ENCODE measurements around the gene SAPCD1.
"Not testable (repeated sequence)": the region's sequence is repeated elsewhere in the genome, so short reads cannot be mapped to it uniquely, and the experiment has no call there.

SAPCD1 gene

DNA sequence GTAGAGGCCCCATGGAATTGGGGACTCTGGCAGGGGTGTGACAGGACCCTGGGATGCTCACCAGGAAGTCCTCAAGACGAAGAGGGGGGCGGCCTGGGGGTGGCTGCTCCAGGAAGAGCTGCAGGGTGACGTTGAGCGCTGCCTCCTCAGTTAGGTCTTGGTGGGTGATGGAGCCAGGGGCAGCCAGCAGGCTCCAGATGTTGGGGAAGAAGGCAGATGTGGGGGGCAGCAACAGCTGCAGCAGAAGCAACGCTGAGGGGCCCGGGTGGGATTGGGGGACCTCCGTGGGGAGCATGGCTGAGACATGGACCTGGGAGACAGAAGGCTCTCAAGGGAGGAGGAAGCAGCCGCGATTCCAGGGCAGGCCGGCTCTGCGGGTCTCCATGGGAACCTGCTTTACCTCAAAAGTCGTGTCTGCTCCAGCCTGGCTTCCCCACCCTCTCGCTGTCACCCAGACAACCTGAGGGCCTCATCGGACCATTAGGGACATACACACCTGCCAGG is 14.1 kb downstream of the SAPCD1 start:
- DNase-seq (ENCODE audit: extremely low read depth in 1 of 2, low read depth in 1 of 2): no peak

DNA sequence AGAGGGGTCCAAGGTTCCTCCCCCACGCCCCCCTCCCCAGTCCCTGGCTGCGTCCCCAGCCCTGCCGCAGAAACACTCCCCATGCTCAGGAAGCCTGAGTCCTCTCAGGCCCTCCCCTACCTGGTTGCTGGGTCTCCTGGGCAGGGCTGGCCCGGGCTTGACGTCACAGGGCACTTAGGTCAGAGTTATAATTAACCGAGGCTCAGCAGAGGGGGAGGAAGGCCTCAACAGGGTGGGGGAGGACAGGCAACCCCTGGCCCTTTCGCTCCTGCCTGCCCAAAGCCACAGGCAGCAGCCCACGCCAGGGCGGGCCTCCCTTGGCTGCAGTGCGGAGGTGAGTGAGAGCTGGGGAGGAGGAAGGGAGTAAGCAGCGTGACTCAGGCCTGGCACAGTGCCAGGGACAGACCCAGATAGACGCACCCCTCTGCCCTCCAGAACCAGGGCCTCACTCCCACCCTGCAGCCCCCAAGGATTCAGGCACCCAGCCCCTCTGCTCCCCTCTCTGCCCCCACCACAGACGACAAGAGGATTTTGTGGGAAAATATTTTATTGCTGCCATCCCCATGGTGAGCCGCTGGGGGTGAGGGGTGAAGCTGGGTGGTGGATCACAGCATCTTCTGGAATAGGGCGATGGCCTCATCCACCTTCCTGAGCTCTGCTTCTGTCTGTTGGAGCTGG is 14.7 kb downstream of the SAPCD1 start, which contains the start of gene VWA7:
Gene VWA7, minus strand, starts transcription at position 340 of the 678 bp plus-strand sequence. CDS start 549 bp downstream, outside the sequence.
- peak; percentile 39 to 56 for DNase-seq (ENCODE audit: extremely low read depth in 1 of 2, low read depth in 1 of 2)

DNA sequence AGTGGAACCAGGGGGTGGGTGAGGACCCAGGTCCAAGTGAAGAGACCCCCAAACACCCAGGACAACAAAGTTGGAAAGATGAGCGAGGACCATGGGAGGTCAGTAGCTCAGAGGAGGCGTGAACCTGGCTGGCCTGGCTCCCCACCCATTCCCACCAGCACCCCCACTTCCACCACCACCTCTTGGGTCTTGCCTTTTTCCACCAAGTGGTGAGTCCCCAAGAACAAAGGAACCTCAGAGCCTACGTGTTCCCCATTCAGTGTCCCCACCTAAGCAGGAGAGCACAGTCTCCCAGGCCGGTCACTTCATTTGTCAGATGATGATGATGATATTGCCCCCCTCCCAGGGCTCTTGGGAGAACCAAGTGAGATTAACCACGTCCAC is 15.2 kb downstream of the SAPCD1 start:
- DNase-seq (ENCODE audit: extremely low read depth in 1 of 2, low read depth in 1 of 2): no peak

DNA sequence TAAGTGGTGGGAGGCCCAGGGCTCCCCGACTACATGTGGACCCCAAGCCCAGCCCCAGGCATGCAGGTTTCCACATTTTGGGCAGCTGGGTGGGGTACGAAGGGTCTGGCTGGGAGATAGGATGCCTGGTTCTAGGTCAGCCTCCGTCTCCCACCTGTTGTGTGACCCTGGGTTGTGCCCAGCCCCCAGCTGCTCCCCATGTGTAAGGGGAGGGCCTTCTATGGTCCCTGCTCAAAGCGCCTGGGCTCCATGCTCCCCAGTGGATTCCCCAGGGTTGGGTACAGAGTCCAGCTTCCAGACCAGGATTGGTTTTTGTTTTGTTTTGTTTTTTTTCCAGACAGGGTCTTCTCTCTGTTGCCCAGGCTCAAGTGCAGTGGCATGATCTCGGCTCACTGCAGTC is 15.7 kb downstream of the SAPCD1 start:
- DNase-seq (ENCODE audit: extremely low read depth in 1 of 2, low read depth in 1 of 2): no peak

DNA sequence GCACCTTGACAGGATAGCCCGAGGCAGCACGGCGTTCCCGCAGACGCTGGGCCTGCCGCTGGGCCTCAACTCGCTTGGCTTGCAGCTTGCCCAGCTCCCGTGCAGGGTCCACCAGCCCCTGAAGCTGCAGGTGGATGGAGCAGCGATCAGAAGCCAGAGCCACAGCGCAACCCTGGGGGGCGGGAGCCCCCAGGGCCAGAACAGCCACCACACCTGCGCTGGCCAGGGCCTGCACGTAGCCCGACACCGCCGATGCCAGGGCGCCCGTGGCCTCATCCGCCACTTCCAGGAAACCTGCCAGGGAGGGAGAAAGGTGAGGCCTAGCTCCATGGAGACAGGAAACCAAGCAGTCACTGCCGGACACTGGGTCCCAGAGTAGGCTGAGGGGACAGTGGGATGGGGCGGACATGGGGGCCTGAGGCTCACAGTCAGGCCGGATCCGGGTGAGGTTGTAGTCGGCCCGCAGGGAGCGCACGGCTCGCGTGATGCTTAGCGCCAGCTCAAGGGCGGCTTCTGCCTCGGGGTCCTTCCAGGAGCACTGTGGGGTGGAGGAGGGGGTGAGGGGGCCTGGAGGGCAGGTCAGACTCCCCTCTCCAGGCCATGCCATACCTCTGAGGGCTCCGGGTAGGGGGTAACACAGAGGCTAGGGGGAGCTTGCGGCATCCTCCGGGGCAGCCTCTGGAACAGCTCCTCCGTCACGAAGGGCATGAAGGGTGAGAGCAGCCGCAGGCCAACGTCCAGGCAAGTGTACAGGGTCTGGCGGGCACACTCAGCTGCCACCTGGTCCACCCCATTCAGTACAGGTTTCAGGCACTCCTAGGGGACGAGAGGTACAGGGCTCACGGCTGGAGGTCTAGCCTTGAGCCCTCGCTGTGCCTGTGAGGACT is 16.8 kb downstream of the SAPCD1 start:
- DNase-seq (ENCODE audit: extremely low read depth in 1 of 2, low read depth in 1 of 2): no peak

DNA sequence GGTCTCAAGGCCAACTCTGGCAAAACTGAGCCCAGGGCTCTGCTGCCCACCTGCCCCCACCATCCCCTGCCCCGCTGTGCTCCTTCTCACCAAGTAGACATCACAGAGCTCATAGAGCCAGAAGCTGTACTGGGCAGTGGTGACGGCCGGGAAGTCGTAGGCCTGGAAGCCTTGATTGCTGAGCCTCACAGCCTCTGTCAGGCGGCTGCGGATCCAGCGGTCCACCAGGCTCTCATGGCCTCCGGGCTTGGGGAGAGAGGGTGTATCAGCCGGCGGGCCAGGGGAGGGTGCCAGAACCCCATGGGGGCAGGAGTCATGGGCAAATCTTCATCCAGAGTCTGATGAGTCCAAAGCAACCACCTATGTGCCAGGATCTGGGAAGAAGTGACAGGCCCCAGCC is 17.5 kb downstream of the SAPCD1 start:
- DNase-seq (ENCODE audit: extremely low read depth in 1 of 2, low read depth in 1 of 2): no peak

DNA sequence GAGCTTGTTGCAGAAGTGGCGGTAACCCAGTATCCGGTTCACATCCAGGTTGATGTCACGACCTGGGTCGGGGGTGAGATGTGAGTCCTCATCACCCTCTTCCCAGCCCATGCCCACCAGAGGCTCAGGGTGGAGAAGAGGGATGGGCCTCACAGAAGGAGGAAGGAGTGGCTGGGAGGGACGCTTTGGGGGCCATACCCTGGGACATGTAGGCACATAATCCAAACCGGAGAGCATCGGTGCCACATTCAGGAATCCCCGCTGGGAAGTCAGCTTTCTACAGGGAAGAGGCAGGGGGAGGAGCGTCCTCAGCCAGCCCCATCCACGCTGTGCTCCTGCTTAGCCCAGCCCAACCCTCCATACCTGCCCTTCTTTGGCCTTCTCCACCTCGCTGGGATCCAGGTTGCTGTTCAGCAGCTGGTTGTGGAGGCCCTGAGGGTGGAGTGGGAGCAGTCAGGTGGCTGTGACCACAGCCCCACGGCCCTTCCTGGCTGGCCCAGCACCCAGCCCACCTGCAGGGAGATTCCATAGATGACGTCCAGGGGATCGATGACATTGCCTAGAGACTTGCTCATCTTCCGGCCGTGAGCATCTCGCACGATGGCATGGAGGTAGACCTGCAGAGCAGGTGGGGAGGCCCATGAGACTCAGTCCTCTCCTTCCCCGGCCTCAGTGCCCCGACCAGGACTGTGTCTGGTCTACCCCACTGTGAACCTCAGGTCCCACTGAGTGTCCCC is 18.2 kb downstream of the SAPCD1 start:
- no peak for DNase-seq (ENCODE audit: extremely low read depth in 1 of 2, low read depth in 1 of 2)

DNA sequence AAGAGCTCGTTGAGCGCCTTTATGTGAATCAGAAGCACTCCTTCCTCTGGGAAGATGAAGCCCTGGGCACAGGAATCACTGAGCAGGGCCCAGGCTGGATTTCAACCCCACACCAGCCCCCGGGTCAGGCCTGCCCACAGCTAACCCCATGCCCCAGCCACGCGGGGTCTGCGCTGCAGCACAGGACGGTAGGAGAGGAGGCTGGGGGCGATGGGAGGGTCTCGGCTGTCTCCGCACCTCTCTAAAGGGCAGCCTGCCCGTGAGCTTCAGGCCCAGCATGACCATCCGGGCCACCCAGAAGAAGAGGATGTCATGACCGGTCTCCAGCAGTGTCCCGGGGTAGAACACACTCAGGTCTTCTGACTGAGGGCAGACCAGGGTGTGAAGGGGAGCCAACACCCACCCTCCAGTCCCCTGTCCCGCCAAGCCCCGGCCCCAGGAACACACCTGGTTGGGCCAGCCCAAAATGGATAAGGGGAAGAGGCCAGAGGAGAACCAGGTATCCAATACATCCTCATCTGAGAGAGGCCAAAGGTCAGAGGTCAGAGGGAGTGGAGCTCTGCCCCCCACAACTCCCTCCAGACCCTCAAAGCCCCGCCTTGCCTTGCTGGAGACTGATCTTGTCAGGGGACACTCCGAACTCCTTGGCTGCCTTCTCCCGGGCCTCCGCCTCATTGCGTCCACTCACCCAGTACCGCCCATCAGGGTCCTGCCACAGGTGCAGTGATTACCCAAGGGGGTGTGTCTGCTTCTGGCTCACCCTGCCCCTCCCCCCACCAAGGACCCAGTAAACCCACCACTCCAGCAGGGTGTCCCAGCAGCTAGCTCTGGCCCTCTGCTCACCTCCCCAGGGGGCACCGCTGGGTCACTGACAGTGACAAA is 19.0 kb downstream of the SAPCD1 start:
- no peak for DNase-seq (ENCODE audit: extremely low read depth in 1 of 2, low read depth in 1 of 2)

DNA sequence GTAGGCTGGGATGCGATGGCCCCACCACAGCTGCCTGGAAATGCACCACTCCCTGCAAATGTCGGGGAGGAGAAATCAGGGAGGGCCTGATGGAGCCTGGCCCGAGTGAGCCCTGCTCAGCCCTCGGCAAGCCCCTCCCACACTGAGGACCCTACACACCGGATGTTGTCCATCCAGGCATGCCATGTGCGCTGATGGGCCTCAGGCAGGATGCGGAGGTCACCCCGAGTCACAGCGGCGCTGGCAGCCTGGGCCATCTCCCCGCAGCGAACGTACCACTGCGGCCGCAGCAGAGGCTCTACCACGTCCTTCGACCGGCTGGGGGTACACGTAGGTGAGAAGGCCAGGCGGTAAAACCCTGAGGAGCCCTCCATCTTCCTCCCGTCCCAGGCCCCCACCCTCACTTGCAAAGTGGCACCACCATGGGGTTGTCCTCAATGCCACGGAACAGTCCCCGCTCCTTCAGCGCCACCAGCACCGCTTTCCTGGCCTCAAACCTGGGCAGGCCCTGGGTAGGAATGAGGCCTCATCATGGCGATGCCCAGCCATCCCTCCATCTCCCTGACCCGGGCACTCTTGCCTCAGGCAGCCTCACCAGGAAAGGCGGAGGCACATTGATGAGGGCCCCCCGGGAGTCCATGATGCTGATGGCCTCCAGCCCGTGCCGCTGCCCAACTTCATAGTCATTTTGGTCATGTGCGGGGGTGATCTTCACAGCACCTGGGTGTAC is 19.8 kb downstream of the SAPCD1 start:
- DNase-seq (ENCODE audit: extremely low read depth in 1 of 2, low read depth in 1 of 2): no peak

DNA sequence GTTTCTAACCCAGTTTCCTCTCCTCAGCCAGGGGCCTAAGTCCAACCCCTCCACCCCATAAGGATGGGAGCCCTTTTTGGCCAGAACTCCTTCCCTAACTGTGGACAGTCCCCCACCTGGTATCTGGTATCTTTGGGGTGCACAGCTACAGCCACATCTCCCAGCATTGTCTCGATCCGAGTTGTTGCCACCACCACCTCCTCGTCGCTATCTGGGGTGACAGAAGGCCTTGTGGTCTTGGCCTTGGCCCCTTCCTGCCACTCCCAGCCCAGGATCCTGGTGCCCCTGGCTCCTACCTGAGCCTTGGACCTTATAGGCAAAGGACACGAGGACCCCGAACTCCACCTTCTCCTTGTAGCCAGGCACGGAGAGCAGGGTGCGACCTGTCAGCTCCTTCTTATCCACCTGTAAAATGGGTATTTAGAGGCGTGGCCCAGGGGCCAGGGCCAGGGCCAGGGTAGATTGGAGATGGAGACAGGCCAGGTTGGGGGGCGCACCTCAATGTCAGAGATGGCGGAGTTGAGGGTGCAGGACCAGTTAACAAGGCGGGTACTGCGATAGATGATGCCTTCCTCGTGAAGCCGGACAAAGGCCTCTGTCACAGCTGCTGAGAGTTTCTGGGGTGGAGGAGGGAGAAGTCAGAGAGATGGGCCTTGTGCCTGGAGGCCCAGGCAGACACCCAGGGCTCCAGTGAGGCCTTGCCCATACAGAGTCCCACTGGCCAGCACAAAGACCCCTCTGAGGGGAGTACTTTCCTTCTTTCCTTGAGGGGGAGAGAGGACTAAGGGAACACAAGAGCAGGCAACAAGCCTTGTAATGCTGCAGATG is 21.9 kb downstream of the SAPCD1 start:
- no peak for DNase-seq (ENCODE audit: extremely low read depth in 1 of 2, low read depth in 1 of 2)

DNA sequence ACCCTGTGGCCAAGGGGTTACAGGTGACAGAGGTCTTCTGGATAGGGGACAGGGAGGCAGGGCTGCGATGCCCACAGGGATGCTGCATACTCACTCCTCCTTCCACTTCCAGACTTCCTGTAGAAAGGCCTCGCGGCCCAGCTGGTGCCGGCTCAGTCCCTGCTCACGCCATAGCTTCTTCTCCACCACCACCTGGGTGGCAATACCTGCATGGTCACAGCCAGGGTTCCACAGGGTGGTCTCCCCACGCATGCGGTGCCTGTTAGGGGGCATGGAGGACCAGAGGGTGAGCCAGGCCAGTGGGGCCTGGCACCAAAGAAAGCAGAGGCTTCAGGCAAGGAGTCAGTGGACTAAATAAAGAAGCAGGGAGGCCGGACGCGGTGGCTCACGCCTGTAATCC is 23.0 kb downstream of the SAPCD1 start:
- no peak for DNase-seq (ENCODE audit: extremely low read depth in 1 of 2, low read depth in 1 of 2)

DNA sequence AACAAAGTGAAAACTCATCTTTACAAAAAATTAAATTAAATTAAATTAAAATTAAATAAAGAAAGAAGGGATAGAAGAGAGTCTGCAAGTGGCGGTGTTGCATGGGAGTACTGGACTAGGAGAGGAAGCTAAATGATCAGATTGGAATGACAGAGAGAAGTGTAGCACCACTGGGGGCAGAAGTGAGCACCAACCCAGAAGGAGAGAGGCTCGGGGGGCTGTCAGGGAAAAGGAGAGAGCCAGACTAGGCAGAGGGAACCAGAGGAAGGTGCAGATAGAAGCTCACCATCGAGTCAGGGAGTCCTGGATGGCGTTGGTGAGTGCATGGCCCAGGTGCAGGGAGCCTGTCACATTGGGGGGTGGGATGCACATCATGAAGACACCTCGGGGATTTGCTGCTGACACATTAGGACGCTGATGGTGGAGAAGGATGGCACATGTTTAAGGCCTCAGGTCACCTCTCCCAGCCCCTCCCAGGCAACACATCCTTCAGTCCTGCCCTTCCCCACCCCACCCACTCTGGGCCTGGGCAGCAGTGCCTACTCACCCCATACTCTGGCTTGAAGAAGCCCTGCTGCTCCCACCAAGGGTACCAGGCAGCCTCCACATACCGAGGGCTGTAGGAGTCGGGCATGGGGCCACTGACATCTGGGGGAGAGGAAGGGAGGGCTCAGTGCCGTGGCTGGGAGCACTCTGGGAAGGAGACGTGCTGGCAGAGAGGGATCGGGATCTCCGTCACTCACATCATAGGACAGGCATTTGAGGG is 29.1 kb downstream of the SAPCD1 start:
- no peak for DNase-seq (ENCODE audit: extremely low read depth in 1 of 2, low read depth in 1 of 2)

DNA sequence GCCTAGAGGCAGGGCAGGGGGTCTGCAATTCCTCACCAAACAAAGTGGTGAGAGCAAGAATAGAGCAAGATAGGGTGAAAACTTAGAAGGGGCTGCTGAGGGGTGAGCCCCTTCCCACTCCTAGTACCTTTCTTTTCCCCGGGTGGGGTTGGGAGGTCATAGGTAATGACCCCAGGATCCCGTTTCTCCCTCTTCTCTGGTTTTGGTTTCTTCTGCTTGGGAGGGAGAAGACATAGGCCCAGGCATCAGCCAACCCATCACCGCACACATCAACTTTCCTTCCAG is 29.6 kb downstream of the SAPCD1 start:
- DNase-seq (ENCODE audit: extremely low read depth in 1 of 2, low read depth in 1 of 2): no peak

DNA sequence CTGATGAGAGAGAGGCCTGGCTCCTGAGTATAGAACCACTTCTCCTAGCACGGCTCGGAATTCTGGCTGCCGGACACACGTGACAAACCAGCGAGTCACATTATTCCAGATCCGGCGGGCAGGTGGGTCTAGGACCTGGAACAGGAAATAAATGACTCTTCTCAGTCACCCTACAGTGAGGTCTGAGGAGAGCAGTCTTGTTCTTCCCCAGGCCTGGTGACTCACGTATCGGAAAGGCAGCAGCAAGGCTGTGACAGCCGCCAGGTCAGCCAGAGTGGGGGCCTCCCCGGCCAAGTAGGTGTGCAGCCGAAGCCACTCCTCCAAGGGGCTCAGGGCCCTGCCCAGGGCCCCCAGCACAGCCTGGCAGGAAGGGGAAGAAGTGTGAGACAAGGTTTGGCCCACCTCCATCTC is 30.3 kb downstream of the SAPCD1 start:
- no peak for DNase-seq (ENCODE audit: extremely low read depth in 1 of 2, low read depth in 1 of 2)

DNA sequence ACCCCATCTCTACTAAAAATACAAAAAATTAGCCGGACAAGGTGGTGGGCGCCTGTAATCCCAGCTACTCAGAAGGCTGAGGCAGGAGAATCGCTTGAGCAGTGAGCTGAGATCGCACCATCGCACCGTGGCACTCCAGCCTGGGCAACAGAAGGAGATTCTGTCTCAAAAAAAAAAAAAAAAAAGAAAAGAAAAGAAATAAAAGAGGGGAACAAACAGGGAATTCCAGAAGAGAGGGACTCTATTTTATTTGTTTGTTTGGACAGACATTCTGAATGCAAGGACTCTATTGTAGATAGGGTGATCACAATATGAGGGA is 31.4 kb downstream of the SAPCD1 start:
- not testable (repeated sequence) for DNase-seq (ENCODE audit: extremely low read depth in 1 of 2, low read depth in 1 of 2)

DNA sequence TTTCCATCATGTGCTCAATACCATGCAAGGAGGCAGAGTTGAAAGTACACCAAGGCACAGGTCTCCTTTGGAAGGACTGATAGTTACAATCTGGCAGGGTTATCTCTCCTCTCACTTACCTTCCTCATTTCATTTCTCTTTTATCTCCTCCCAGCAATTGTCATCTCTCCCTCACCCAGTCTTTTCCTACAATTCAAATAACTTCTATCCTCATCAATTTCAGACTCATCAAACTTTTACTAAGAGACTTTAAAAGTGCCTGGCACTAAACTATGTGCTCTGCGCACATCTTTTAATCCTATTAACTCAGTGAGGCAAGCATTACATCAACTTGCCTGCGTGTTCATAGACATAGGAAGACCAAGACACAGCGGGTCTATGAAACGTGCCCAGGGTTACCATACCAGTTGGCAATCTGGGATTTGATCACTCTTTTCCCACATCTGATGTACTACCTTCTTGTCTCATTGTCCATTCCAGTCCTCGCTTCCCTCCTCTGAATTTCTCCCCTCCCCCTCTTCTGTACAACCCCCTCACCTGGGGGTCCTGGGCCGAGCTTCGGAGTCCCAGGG is 31.9 kb downstream of the SAPCD1 start:
- no peak for DNase-seq (ENCODE audit: extremely low read depth in 1 of 2, low read depth in 1 of 2)

DNA sequence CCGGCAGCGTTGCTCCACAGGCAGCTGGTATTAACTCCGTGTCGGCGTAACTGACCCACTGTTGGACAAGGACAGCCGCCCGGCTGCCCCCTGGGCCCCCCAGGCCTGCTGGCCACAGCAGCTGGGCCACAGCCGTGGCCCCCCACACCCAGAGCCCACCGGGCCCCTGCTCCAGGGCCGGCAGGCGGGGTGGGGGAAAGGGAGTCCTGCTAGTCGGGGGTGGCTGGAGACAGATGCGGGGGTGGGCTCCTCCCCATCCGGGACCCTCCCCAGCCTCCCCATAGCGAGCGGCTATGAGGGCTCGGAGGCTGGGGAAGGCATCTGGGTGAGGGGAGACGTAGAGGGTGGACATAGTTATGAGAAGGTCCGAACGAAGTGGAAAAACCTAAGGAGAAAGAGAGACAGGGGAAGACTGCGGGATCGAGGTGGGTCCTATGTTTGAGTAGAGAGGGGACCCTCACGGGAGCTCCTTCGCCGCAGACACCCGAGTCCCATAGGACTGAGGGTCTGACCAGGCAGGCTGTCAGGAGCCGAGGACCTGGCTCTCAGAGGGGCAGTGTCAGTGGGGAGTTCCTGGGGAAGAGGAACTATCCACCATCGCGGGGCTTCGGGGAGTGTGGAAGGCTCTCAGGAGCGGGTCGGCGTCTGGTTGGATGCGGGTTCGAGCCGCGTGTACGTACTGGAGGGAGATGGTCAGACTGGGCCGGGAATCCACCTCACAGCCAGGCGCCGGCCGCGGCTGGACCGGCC is 32.6 kb downstream of the SAPCD1 start:
- no peak for DNase-seq (ENCODE audit: extremely low read depth in 1 of 2, low read depth in 1 of 2)

Measured in activated CD8-positive, alpha-beta memory T cell treated with anti-CD3 and anti-CD28 coated beads for 1 hour (primary cell).